ENCODE data around the gene ZNF45. TPM values are rescaled to one million over a fixed set of nuclear protein-coding genes. Genes with fewer than 3 reads are reported as not detected.

Gene ZNF45
- total RNA-seq, 2 experiments from 2014 or later, result 6.2 to 7.8 TPM

Other genes starting within 250 kb of the ZNF45 start
- not detected for gene IRGC, start 219.2 kb downstream of the ZNF45 start, total RNA-seq
- 10 to 100 TPM; 32.2 to 34.3 TPM for gene SMG9, start 180.3 kb downstream of the ZNF45 start, total RNA-seq
- 10 to 100 TPM; 14.6 to 15.5 TPM for gene KCNN4, start 154.3 kb downstream of the ZNF45 start, total RNA-seq
- gene LYPD5, start 132.8 kb downstream of the ZNF45 start, total RNA-seq, result not detected
- gene ZNF283, start 108.0 kb downstream of the ZNF45 start, total RNA-seq, result 1 to 10 TPM; 1.3 to 1.4 TPM
- under 1 TPM in 1 of 2 experiments, not detected in 1; 0.16 TPM for gene ZNF404, start 51.3 kb downstream of the ZNF45 start, total RNA-seq
- under 1 TPM; 0.24 to 0.25 TPM for gene ZNF221, start 15.9 kb upstream of the ZNF45 start, total RNA-seq
- gene ZNF155, start 48.9 kb upstream of the ZNF45 start, total RNA-seq, result 1 to 10 TPM; 3.4 to 3.5 TPM
- gene ZNF230, start 67.7 kb upstream of the ZNF45 start, total RNA-seq, result 1 to 10 TPM; 2.4 to 3.8 TPM
- 1 to 10 TPM; 7.7 TPM for gene ZNF222, start 90.1 kb upstream of the ZNF45 start, total RNA-seq
- gene ZNF223, start 116.8 kb upstream of the ZNF45 start, total RNA-seq, result 1 to 10 TPM in 1 of 2 experiments, under 1 TPM in 1; 0.72 to 1.3 TPM
- gene ZNF284, start 136.9 kb upstream of the ZNF45 start, total RNA-seq, result 1 to 10 TPM in 1 of 2 experiments, under 1 TPM in 1; 0.64 to 1.2 TPM
- 10 to 100 TPM; 18.2 to 22.5 TPM for gene ZNF224, start 159.1 kb upstream of the ZNF45 start, total RNA-seq
- gene ZNF225, start 178.1 kb upstream of the ZNF45 start, total RNA-seq, result 1 to 10 TPM; 1.3 to 1.6 TPM
- gene ZNF234, start 206.3 kb upstream of the ZNF45 start, total RNA-seq, result 1 to 10 TPM; 2.2 to 2.4 TPM
- gene ZNF226, start 229.8 kb upstream of the ZNF45 start, total RNA-seq, result 10 to 100 TPM in 1 of 2 experiments, 1 to 10 TPM in 1; 9.1 to 10.8 TPM

Data from CD8-positive, alpha-beta T cell (primary cell).